Breast epithelium (tissue), 4 donors: Measurements from ENCODE around the gene GPX4. TPM values are rescaled to one million over a fixed set of nuclear protein-coding genes. Genes with fewer than 3 reads are reported as not detected.

ENCODE experiments used
- DNase-seq, 2 donors: peaks; one replicate each; pipeline ENCODE4 v3.0.0-alpha.2; 2019; ENCODE audit warnings: low spot score in 2 of 2
- H3K27ac ChIP-seq, 2 donors: fragments of 200-600 bp; sonication (generic) in 1 of 2; one replicate each; pipeline ENCODE4 v1.5.1; 2016 to 2019; ENCODE audit warnings: mild to moderate bottlenecking in 1 of 2
- H3K27me3 ChIP-seq, 2 donors: fragments of 200-600 bp; sonication (generic) in 1 of 2; one replicate each; pipeline versions ENCODE4 v1.5.1 to v1.6.0; 2017 to 2019; ENCODE audit warnings: control low read depth in 1 of 2, mild to moderate bottlenecking in 1 of 2
- H3K36me3 ChIP-seq: fragments of 200-600 bp; one replicate; pipeline ENCODE4 v1.5.1; 2019
- H3K4me1 ChIP-seq, 2 donors: fragments of 200-600 bp; sonication (generic); one replicate each; pipeline ENCODE4 v1.5.1; 2016 to 2019; ENCODE audit warnings: control low read depth in 1 of 2
- H3K4me3 ChIP-seq, 3 donors: fragments of 200-600 bp; sonication (generic); 1 replicate in 2 of 3; 2 replicates in 1 of 3; pipeline ENCODE4 v1.5.1; 2016 to 2019; ENCODE audit warnings: mild to moderate bottlenecking in 3 of 3, moderate library complexity in 2 of 3
- H3K9me3 ChIP-seq, 2 donors: fragments of 200-600 bp; sonication (generic) in 1 of 2; one replicate each; pipeline ENCODE4 v1.5.1; 2016 to 2019; ENCODE audit warnings: control low read depth in 1 of 2
- CTCF ChIP-seq, 3 donors: fragments of 450-650 bp; IDR thresholded peaks; one replicate each; pipeline ENCODE4 v1.5.1; 2016 to 2017; ENCODE audit warnings: antibody characterized with exemption in 3 of 3, mild to moderate bottlenecking in 3 of 3, moderate library complexity in 3 of 3
- POLR2A ChIP-seq: fragments of 450-650 bp; IDR thresholded peaks from one replicate; pipeline ENCODE4 v1.6.1; 2016; ENCODE audit warnings: antibody characterized with exemption, mild to moderate bottlenecking, moderate library complexity
- POLR2AphosphoS5 ChIP-seq, 3 donors: sonication (generic); formaldehyde crosslinking; IDR thresholded peaks; one replicate each; pipeline ENCODE4 v1.6.1; 2017; ENCODE audit warnings: antibody characterized with exemption in 3 of 3
- intact Hi-C: fragments of 100-400 bp; cut with DNase I; formaldehyde crosslinking; loops from one replicate; pipeline ENCODE4 v1.15.1; 2023; ENCODE audit warnings: low total_unique reads
- total RNA-seq, 3 donors: library from RNA; depleted of rRNA; stranded (reverse); fragments of >200 nt; gene quantifications; one replicate each; pipeline ENCODE4 v1.1.0, GENCODE V29; 2016

GPX4 gene
- total RNA-seq, 3 donors from 2014 or later, result 357 to 1,796 (median 492) TPM

- no peak for DNase-seq
Observed at GRCh38 chr19:1116726-1117581, 13.2 kb downstream of the GPX4 start.

GRCh38 chr19:1117654-1118053 lies 13.9 kb downstream of the GPX4 start:
- TF ChIP-seq CTCF (IDR thresholded peaks at IDR 0.05), result no peak
- TF ChIP-seq POLR2AphosphoS5 (IDR thresholded peaks at IDR 0.05), result no peak
- no peak for TF ChIP-seq POLR2A
- peaks cover 11 to 13% of the 10 kb centered on the region in 2 donors for H3K4me1 ChIP-seq
- DNase-seq, result no peak
- no peaks in the 10 kb centered on the region for H3K27me3 ChIP-seq
- peak overlapping the region in 1 of 2 donors; percentile 4 for H3K27ac ChIP-seq
- no peaks in the 10 kb centered on the region for H3K36me3 ChIP-seq
- no peaks in the 10 kb centered on the region for H3K9me3 ChIP-seq
- intact Hi-C loops, result no loop called here
- no peak overlapping the region for H3K4me3 ChIP-seq

More at GRCh38 chr19:1116726-1117581, 13.2 kb downstream of the GPX4 start:
- peaks cover 14 to 17% of the 10 kb centered on the region in 2 donors for H3K4me1 ChIP-seq
- H3K27ac ChIP-seq, result peak overlapping the region in 1 of 2 donors; percentile 8
- no peak overlapping the region for H3K4me3 ChIP-seq
- no peaks in the 10 kb centered on the region for H3K27me3 ChIP-seq
- intact Hi-C loops, result no loop called here
- no peaks in the 10 kb centered on the region for H3K9me3 ChIP-seq
- TF ChIP-seq POLR2AphosphoS5 (IDR thresholded peaks at IDR 0.05) (no peak), POLR2A (no peak), CTCF (IDR thresholded peaks at IDR 0.05) (no peak)
- no peaks in the 10 kb centered on the region for H3K36me3 ChIP-seq

- Histone ChIP-seq H3K27me3 (no peaks in the 10 kb centered on the region), H3K4me3 (no peak overlapping the region), H3K36me3 (peaks cover 3% of the 10 kb centered on the region), H3K27ac (no peak overlapping the region), H3K4me1 (peaks cover under 1 to 1% of the 10 kb centered on the region in 2 donors), H3K9me3 (no peaks in the 10 kb centered on the region)
- intact Hi-C loops, result no loop called here
- no peak for DNase-seq
- peak in 1 of 3 donors; percentile 24 for TF ChIP-seq POLR2AphosphoS5 (IDR thresholded peaks at IDR 0.05)
- no peak for TF ChIP-seq CTCF (IDR thresholded peaks at IDR 0.05)
Observed at GRCh38 chr19:1118999-1119398, 15.2 kb downstream of the GPX4 start.

- peaks cover 4% of the 10 kb centered on the region for H3K36me3 ChIP-seq
- H3K9me3 ChIP-seq, result no peaks in the 10 kb centered on the region
- no peak for DNase-seq
- H3K4me1 ChIP-seq, result no peaks in the 10 kb centered on the region
- no peak overlapping the region for H3K27ac ChIP-seq
- TF ChIP-seq CTCF (IDR thresholded peaks at IDR 0.05) (no peak), POLR2AphosphoS5 (IDR thresholded peaks at IDR 0.05) (no peak), POLR2A (no peak)
- intact Hi-C loops, result no loop called here
- no peaks in the 10 kb centered on the region for H3K27me3 ChIP-seq
- H3K4me3 ChIP-seq, result no peak overlapping the region
Observed at GRCh38 chr19:1119475-1120217, 15.9 kb downstream of the GPX4 start.

- DNase-seq, result no peak
- TF ChIP-seq CTCF (IDR thresholded peaks at IDR 0.05) (no peak), POLR2AphosphoS5 (IDR thresholded peaks at IDR 0.05) (no peak), POLR2A (no peak)
- Histone ChIP-seq H3K4me1 (no peaks in the 10 kb centered on the region), H3K9me3 (no peaks in the 10 kb centered on the region), H3K27me3 (no peaks in the 10 kb centered on the region), H3K36me3 (peaks cover 4% of the 10 kb centered on the region), H3K4me3 (no peak overlapping the region), H3K27ac (no peak overlapping the region)
- intact Hi-C loops, result no loop called here
Observed at GRCh38 chr19:1121395-1121794, 17.6 kb downstream of the GPX4 start.
